PFSK-1 (cell line): ENCODE results near the gene SPEG.

Experiments
- FOXP2 ChIP-seq: optimal IDR thresholded peaks from 2 replicates; pipeline ENCODE3; 2011; ENCODE audit warnings: borderline replicate concordance, control low read depth, inconsistent platforms; ENCODE audit not compliant: insufficient read depth; ENCODE audit errors: extremely low read length, extremely low read depth
- POLR2AphosphoS5 ChIP-seq: IDR thresholded peaks from 2 replicates; pipeline ENCODE4 v1.6.1; 2012; ENCODE audit warnings: low read depth, mild to moderate bottlenecking, control low read depth, low read length, moderate library complexity
- SIN3A ChIP-seq: IDR thresholded peaks from 2 replicates; pipeline ENCODE4 v1.6.1; 2012; ENCODE audit warnings: mild to moderate bottlenecking, low read length, moderate library complexity, borderline replicate concordance; ENCODE audit not compliant: insufficient read depth
- TAF1 ChIP-seq: IDR thresholded peaks from 2 replicates; pipeline ENCODE4 v1.6.1; 2012; ENCODE audit warnings: low read length, control low read depth, borderline replicate concordance; ENCODE audit not compliant: insufficient read depth
- TF ChIP-seq, protein P1 (sequence below), 2 experiments: IDR thresholded peaks; 2 replicates each; pipeline versions ENCODE4 v1.6.1 to v1.8.0; 2011 to 2012; ENCODE audit warnings: low read depth in 2 of 2, low read length in 2 of 2, control low read depth in 1 of 2, inconsistent platforms in 1 of 2, mild to moderate bottlenecking in 1 of 2, moderate library complexity in 1 of 2; ENCODE audit not compliant: insufficient read depth in 1 of 2

- TF ChIP-seq POLR2AphosphoS5 (no peak), TAF1 (no peak), SIN3A (no peak), FOXP2 (no peak)
- TF ChIP-seq, protein P1, sequence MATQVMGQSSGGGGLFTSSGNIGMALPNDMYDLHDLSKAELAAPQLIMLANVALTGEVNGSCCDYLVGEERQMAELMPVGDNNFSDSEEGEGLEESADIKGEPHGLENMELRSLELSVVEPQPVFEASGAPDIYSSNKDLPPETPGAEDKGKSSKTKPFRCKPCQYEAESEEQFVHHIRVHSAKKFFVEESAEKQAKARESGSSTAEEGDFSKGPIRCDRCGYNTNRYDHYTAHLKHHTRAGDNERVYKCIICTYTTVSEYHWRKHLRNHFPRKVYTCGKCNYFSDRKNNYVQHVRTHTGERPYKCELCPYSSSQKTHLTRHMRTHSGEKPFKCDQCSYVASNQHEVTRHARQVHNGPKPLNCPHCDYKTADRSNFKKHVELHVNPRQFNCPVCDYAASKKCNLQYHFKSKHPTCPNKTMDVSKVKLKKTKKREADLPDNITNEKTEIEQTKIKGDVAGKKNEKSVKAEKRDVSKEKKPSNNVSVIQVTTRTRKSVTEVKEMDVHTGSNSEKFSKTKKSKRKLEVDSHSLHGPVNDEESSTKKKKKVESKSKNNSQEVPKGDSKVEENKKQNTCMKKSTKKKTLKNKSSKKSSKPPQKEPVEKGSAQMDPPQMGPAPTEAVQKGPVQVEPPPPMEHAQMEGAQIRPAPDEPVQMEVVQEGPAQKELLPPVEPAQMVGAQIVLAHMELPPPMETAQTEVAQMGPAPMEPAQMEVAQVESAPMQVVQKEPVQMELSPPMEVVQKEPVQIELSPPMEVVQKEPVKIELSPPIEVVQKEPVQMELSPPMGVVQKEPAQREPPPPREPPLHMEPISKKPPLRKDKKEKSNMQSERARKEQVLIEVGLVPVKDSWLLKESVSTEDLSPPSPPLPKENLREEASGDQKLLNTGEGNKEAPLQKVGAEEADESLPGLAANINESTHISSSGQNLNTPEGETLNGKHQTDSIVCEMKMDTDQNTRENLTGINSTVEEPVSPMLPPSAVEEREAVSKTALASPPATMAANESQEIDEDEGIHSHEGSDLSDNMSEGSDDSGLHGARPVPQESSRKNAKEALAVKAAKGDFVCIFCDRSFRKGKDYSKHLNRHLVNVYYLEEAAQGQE (IDR thresholded peaks at IDR 0.05; ENCODE audit: insufficient read depth in 1 of 2, low read depth in 2 of 2, low read length in 2 of 2): no peak
These were observed 12.0 kb downstream of the SPEG start for GRCh38 chr2:219446689-219447088.
